Type B pancreatic cell (in vitro differentiated cells): ENCODE results near the gene ELAC2. TPM values are rescaled to one million over a fixed set of nuclear protein-coding genes. Genes with fewer than 3 reads are reported as not detected.

ENCODE experiments used
- DNase-seq: peaks from one replicate; pipeline ENCODE4 v3.0.0; 2021; ENCODE audit warnings: mixed read lengths; ENCODE audit not compliant: unreplicated experiment; ENCODE audit errors: extremely low spot score
- H3K27ac Mint-ChIP-seq: 2 replicates; pipeline ENCODE4 v1.8.0; 2021; ENCODE audit warnings: mild to moderate bottlenecking, mixed read lengths
- H3K27me3 Mint-ChIP-seq: 2 replicates; pipeline ENCODE4 v1.8.0; 2021; ENCODE audit warnings: mixed read lengths
- H3K36me3 Mint-ChIP-seq: 2 replicates; pipeline ENCODE4 v1.8.0; 2021; ENCODE audit warnings: mixed read lengths
- H3K4me1 Mint-ChIP-seq: one replicate; pipeline ENCODE4 v1.8.0; 2021; ENCODE audit warnings: mixed read lengths; ENCODE audit not compliant: unreplicated experiment
- H3K4me3 Mint-ChIP-seq: 2 replicates; pipeline ENCODE4 v1.8.0; 2021; ENCODE audit warnings: mild to moderate bottlenecking, mixed read lengths
- H3K9me3 Mint-ChIP-seq: 2 replicates; pipeline ENCODE4 v1.8.0; 2021; ENCODE audit warnings: mixed read lengths
- total RNA-seq: library from RNA; stranded (reverse); gene quantifications from 2 replicates; pipeline ENCODE4 v1.2.1, GENCODE V29; 2021; ENCODE audit warnings: low replicate concordance
- TF ChIP-seq, protein P1 (sequence below): fragments of 200-600 bp; sonication (generic); conservative IDR thresholded peaks from 2 replicates; pipeline ENCODE4 v1.5.0; 2021; ENCODE audit warnings: antibody characterized with exemption, mild to moderate bottlenecking

ELAC2 gene
- total RNA-seq, 1 donor from 2014 or later, result 55.8 TPM

GRCh38 chr17:13027246-13027645 is 9.4 kb upstream of the ELAC2 start:
- peaks cover 9% of the 10 kb centered on the region for H3K4me1 Mint-ChIP-seq
- no peak for DNase-seq
- TF ChIP-seq, protein P1, sequence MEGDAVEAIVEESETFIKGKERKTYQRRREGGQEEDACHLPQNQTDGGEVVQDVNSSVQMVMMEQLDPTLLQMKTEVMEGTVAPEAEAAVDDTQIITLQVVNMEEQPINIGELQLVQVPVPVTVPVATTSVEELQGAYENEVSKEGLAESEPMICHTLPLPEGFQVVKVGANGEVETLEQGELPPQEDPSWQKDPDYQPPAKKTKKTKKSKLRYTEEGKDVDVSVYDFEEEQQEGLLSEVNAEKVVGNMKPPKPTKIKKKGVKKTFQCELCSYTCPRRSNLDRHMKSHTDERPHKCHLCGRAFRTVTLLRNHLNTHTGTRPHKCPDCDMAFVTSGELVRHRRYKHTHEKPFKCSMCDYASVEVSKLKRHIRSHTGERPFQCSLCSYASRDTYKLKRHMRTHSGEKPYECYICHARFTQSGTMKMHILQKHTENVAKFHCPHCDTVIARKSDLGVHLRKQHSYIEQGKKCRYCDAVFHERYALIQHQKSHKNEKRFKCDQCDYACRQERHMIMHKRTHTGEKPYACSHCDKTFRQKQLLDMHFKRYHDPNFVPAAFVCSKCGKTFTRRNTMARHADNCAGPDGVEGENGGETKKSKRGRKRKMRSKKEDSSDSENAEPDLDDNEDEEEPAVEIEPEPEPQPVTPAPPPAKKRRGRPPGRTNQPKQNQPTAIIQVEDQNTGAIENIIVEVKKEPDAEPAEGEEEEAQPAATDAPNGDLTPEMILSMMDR, result no peak
- no peaks in the 10 kb centered on the region for H3K36me3 Mint-ChIP-seq
- H3K4me3 Mint-ChIP-seq, result no peak overlapping the region
- no peaks in the 10 kb centered on the region for H3K9me3 Mint-ChIP-seq
- H3K27ac Mint-ChIP-seq, result no peak overlapping the region
- H3K27me3 Mint-ChIP-seq, result peaks cover 17% of the 10 kb centered on the region

- TF ChIP-seq, protein P1, result no peak
- Mint-ChIP-seq H3K36me3 (no peaks in the 10 kb centered on the region), H3K9me3 (no peaks in the 10 kb centered on the region)
Measured at GRCh38 chr17:13025687-13026086, 7.9 kb upstream of the ELAC2 start.

DNA sequence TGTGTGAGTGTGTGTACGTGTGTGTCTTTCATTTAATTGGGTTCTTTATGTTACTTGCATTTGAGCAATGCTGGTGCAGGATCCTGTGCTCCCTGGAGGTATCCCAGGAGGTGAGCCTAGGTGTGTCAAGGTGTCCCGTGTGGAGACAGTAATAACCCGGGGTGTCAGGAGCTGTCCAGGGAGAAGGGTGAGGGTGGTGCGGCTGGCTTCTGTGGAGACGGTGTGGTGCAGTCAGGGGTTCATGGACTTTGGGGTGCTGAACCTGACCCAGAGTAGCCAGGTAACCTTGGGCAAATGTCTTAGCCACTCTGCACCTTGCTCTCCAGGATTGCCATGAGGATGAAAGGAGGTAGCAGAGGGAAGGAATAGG is 7.4 kb upstream of the ELAC2 start:
- TF ChIP-seq, protein P1, result no peak
- DNase-seq, result no peak
- no peak overlapping the region for H3K4me3 Mint-ChIP-seq

More at GRCh38 chr17:13025687-13026086, 7.9 kb upstream of the ELAC2 start:
- H3K4me3 Mint-ChIP-seq, result no peak overlapping the region
- no peak for DNase-seq
- H3K27me3 Mint-ChIP-seq, result peaks cover 17% of the 10 kb centered on the region
- H3K4me1 Mint-ChIP-seq, result peaks cover 9% of the 10 kb centered on the region
- H3K27ac Mint-ChIP-seq, result no peak overlapping the region

GRCh38 chr17:13024526-13025257 is 6.9 kb upstream of the ELAC2 start:
- H3K4me3 Mint-ChIP-seq, result peak overlapping the region; percentile 55
- H3K36me3 Mint-ChIP-seq, result no peaks in the 10 kb centered on the region
- DNase-seq, result peak; percentile 81
- H3K27ac Mint-ChIP-seq, result peak overlapping the region; percentile 9
- peaks cover 2% of the 10 kb centered on the region for H3K4me1 Mint-ChIP-seq
- H3K27me3 Mint-ChIP-seq, result peaks cover 17% of the 10 kb centered on the region
- no peaks in the 10 kb centered on the region for H3K9me3 Mint-ChIP-seq
- TF ChIP-seq, protein P1, result peak; percentile 94

More for the DNA sequence above, 7.4 kb upstream of the ELAC2 start:
- Mint-ChIP-seq H3K27me3 (peaks cover 17% of the 10 kb centered on the region), H3K4me1 (peaks cover 4% of the 10 kb centered on the region), H3K9me3 (no peaks in the 10 kb centered on the region), H3K36me3 (no peaks in the 10 kb centered on the region), H3K27ac (no peak overlapping the region)

- no peak for DNase-seq
- H3K36me3 Mint-ChIP-seq, result no peaks in the 10 kb centered on the region
- no peaks in the 10 kb centered on the region for H3K4me1 Mint-ChIP-seq
- TF ChIP-seq, protein P1, result no peak
- H3K4me3 Mint-ChIP-seq, result peak overlapping the region; percentile 55
- H3K9me3 Mint-ChIP-seq, result no peaks in the 10 kb centered on the region
- no peak overlapping the region for H3K27ac Mint-ChIP-seq
- peaks cover 16% of the 10 kb centered on the region for H3K27me3 Mint-ChIP-seq
Measured at GRCh38 chr17:13024016-13024415, 6.2 kb upstream of the ELAC2 start.
